ENCODE measurements around the gene SFTPB.
"Not testable (repeated sequence)": the region's sequence is repeated elsewhere in the genome, so short reads cannot be mapped to it uniquely, and the experiment has no call there.

The SFTPB gene

GRCh38 chr2:85675427-85675826 is 7.4 kb upstream of the SFTPB start:
- DNase-seq (ENCODE audit: low read depth): no peak

GRCh38 chr2:85674417-85674816 is 6.4 kb upstream of the SFTPB start:
- DNase-seq (ENCODE audit: low read depth): peak; percentile 87

- peak; percentile 89 for DNase-seq (ENCODE audit: low read depth)
These were observed 5.8 kb upstream of the SFTPB start for GRCh38 chr2:85673716-85674375.

- no peak for DNase-seq (ENCODE audit: low read depth)
These were observed 4.5 kb upstream of the SFTPB start for GRCh38 chr2:85672456-85672855.

GRCh38 chr2:85670416-85670815 is 2.4 kb upstream of the SFTPB start:
- not testable (repeated sequence) for DNase-seq (ENCODE audit: low read depth)

GRCh38 chr2:85669549-85669948 is 1.6 kb upstream of the SFTPB start:
- no peak for DNase-seq (ENCODE audit: low read depth)

GRCh38 chr2:85668857-85669142 is 801 bp upstream of the SFTPB start:
- DNase-seq (ENCODE audit: low read depth): no peak

- DNase-seq (ENCODE audit: low read depth): no peak
These were observed 414 bp downstream of the SFTPB start for GRCh38 chr2:85667561-85668008.

- DNase-seq (ENCODE audit: low read depth): no peak
These were observed 1.3 kb downstream of the SFTPB start for GRCh38 chr2:85666435-85667316.

- no peak for DNase-seq (ENCODE audit: low read depth)
These were observed 2.0 kb downstream of the SFTPB start for GRCh38 chr2:85666016-85666415.

GRCh38 chr2:85665264-85665937 is 2.6 kb downstream of the SFTPB start:
- DNase-seq (ENCODE audit: low read depth): no peak

- no peak for DNase-seq (ENCODE audit: low read depth)
These were observed 4.1 kb downstream of the SFTPB start for GRCh38 chr2:85663594-85664565.

- peak; percentile 79 for DNase-seq (ENCODE audit: low read depth)
These were observed 5.0 kb downstream of the SFTPB start for GRCh38 chr2:85662899-85663593.

GRCh38 chr2:85661139-85661858 is 6.7 kb downstream of the SFTPB start:
- DNase-seq (ENCODE audit: low read depth): no peak

GRCh38 chr2:85660725-85661124 is 7.3 kb downstream of the SFTPB start:
- no peak for DNase-seq (ENCODE audit: low read depth)

- not testable (repeated sequence) for DNase-seq (ENCODE audit: low read depth)
These were observed 7.7 kb downstream of the SFTPB start for GRCh38 chr2:85660301-85660700.

- DNase-seq (ENCODE audit: low read depth): no peak
These were observed 8.5 kb downstream of the SFTPB start for GRCh38 chr2:85659324-85659981.

- DNase-seq (ENCODE audit: low read depth): not testable (repeated sequence)
These were observed 10.6 kb downstream of the SFTPB start for GRCh38 chr2:85657399-85657798.

- DNase-seq (ENCODE audit: low read depth): no peak
These were observed 11.5 kb downstream of the SFTPB start for GRCh38 chr2:85656468-85656867.

GRCh38 chr2:85655961-85656417 is 12.0 kb downstream of the SFTPB start:
- DNase-seq (ENCODE audit: low read depth): peak; percentile 37

All from fibroblast of gingiva (primary cell).